Measurements from ENCODE around the gene PERCC1. TPM values are rescaled to one million over a fixed set of nuclear protein-coding genes. Genes with fewer than 3 reads are reported as not detected.

Gene PERCC1
- total RNA-seq, 6 experiments from 2014 or later = not detected

DNA sequence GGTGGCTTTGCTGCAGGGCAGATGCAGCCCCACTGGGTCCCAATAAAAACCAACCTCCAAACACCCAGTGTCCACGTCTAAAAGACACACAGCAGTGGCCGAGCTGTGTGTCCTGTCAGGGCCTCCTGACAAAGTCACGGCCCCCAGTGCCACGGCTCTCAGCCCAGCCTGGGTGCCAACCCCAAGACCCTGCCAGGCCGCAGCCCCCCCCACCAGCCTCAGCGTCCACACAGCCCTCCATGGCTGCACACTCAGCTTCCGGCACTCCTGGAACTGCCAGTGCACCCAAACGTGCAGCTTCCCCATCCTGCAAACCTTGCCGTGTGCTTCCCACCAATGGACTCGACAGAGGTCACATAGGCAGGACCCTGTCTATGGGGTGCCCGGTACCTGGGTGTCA lies 17.1 kb downstream of the PERCC1 start:
- no peaks in the 10 kb centered on the region for H3K27me3 ChIP-seq
- peaks cover 0 to 26% (median under 1%) of the 10 kb centered on the region in 4 donors for H3K36me3 ChIP-seq
- no peak overlapping the region for H3K4me3 ChIP-seq
- no peaks in the 10 kb centered on the region for H3K9me3 ChIP-seq
- TF ChIP-seq, protein P1, sequence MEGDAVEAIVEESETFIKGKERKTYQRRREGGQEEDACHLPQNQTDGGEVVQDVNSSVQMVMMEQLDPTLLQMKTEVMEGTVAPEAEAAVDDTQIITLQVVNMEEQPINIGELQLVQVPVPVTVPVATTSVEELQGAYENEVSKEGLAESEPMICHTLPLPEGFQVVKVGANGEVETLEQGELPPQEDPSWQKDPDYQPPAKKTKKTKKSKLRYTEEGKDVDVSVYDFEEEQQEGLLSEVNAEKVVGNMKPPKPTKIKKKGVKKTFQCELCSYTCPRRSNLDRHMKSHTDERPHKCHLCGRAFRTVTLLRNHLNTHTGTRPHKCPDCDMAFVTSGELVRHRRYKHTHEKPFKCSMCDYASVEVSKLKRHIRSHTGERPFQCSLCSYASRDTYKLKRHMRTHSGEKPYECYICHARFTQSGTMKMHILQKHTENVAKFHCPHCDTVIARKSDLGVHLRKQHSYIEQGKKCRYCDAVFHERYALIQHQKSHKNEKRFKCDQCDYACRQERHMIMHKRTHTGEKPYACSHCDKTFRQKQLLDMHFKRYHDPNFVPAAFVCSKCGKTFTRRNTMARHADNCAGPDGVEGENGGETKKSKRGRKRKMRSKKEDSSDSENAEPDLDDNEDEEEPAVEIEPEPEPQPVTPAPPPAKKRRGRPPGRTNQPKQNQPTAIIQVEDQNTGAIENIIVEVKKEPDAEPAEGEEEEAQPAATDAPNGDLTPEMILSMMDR (IDR thresholded peaks at IDR 0.05) = no peak
- TF ChIP-seq POLR2A (IDR thresholded peaks at IDR 0.05) = no peak
- WGBS (ENCODE audit: insufficient coverage, low coverage, low lambda C conversion rate, missing lambda C conversion rate) = 93% methylated on average over 3 of the region's 11 CpGs
- ATAC-seq = no peak
- H3K27ac ChIP-seq = no peak overlapping the region
- no peak for DNase-seq
- H3K4me1 ChIP-seq = no peaks in the 10 kb centered on the region
- intact Hi-C loops (cut with DNase I) = no loop called here

DNA sequence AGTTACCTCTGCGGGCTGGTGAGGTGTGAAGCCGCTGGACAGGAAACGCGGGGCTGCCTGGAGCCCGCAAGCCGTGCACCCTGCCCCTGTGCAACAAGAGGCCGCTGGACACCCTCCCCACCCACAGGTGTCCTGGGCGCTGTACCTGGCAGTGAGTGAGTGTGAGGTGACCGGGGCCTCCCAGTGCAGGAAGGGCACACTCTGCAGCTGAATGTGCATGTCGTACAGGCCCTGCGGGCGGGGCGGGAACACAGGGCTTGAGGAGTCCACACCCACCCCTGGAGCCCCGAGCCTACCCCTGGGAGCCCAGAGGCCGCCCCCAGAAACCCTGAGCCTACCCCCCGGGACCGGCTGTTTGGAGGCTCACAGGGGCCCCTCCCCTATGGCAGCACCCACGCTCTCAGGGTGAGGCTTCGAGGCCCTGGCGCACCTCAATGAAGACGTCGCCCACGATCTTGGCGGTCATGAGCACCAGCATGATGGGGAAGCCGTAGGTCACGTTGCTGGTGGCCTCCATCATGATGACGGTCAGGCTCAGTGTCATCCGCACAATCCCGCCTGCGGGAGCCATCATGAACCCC lies 17.7 kb downstream of the PERCC1 start:
- ATAC-seq (no peak), DNase-seq (no peak)
- no peaks in the 10 kb centered on the region for H3K27me3 ChIP-seq
- TF ChIP-seq, protein P1 (IDR thresholded peaks at IDR 0.05) = no peak
- TF ChIP-seq POLR2A (IDR thresholded peaks at IDR 0.05) = no peak
- no peak overlapping the region for H3K4me3 ChIP-seq
- no peaks in the 10 kb centered on the region for H3K4me1 ChIP-seq
- H3K9me3 ChIP-seq = no peaks in the 10 kb centered on the region
- WGBS (ENCODE audit: insufficient coverage, low coverage, low lambda C conversion rate, missing lambda C conversion rate) = no CpG with 5 or more reads among the region's 30 CpGs
- no peak overlapping the region for H3K27ac ChIP-seq
- peaks cover 0 to 30% (median under 1%) of the 10 kb centered on the region in 4 donors for H3K36me3 ChIP-seq
- intact Hi-C loops (cut with DNase I) = no loop called here

DNA sequence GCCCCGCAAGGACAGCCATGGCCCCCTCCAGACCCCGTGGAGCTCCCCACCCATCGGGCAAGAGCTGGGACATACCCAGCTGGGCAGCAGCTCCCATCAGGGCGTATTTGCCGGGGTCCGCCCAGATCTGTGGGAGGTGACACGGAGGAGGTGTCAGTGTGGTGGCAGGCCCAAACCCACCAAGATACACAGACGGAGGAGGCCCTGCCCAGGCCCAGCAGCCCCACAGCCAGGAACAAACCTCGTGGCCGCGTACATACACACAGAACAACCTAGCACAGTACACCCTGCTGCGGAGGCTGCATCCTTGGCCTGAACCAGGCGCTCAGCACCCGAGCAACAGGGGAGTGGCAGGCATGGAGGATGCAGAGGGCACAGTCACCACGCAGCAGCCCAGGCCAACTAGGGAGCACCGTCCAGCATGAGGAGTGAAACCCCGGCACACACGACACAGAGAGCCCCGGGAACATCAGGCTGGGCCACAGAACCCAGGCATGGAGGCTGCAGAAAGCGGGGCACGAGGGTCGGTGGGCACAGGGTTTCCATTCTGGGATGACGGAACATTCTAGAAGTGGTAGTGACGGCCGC lies 18.4 kb downstream of the PERCC1 start:
- DNase-seq (no peak), ATAC-seq (no peak)
- intact Hi-C loops (cut with DNase I) = no loop called here
- Histone ChIP-seq H3K4me3 (no peak overlapping the region), H3K27ac (no peak overlapping the region), H3K9me3 (no peaks in the 10 kb centered on the region), H3K36me3 (peaks cover 0 to 35% (median under 1%) of the 10 kb centered on the region in 4 donors), H3K4me1 (no peaks in the 10 kb centered on the region), H3K27me3 (no peaks in the 10 kb centered on the region)
- 98% methylated on average over 8 of the region's 25 CpGs for WGBS (ENCODE audit: insufficient coverage, low coverage, low lambda C conversion rate, missing lambda C conversion rate)
- TF ChIP-seq POLR2A (IDR thresholded peaks at IDR 0.05) = no peak
- TF ChIP-seq, protein P1 (IDR thresholded peaks at IDR 0.05) = no peak

DNA sequence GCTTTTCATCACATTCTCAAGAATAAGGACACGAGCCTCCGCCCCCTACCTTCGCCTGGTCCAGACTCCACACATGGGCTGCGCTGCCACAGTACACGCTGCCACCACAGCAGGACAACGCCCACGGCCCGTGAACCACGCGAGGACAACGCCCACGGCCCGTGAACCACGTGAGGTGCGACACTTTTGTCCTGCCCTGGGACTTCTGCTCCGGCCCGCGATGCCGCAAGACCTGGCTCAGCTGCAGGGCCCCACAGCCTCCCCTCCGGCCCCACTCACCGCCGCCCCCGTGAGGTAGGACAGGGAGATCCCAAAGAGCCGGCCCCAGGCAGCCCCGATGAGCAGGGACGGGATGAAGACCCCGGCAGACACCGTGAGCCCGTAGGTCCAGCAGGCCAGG lies 19.3 kb downstream of the PERCC1 start:
- intact Hi-C loops (cut with DNase I) = no loop called here
- no peak for TF ChIP-seq POLR2A (IDR thresholded peaks at IDR 0.05)
- TF ChIP-seq, protein P1 (IDR thresholded peaks at IDR 0.05) = no peak
- Histone ChIP-seq H3K36me3 (peaks cover 0 to 43% (median under 1%) of the 10 kb centered on the region in 4 donors), H3K4me3 (no peak overlapping the region), H3K27me3 (no peaks in the 10 kb centered on the region), H3K27ac (no peak overlapping the region), H3K9me3 (no peaks in the 10 kb centered on the region), H3K4me1 (no peaks in the 10 kb centered on the region)
- 71% methylated on average over 9 of the region's 29 CpGs for WGBS (ENCODE audit: insufficient coverage, low coverage, low lambda C conversion rate, missing lambda C conversion rate)
- no peak for DNase-seq
- ATAC-seq = no peak

Measured in right lobe of liver (tissue), 6 donors.